AG10803 (cell line): ENCODE results near the gene NSD1.
A peak's percentile ranks its signal among the peaks of the same experiment; 100 is the strongest.

Experiments
- DNase-seq: peaks from one replicate; pipeline ENCODE4 v3.0.0; 2010; ENCODE audit warnings: low read depth
- H3K4me3 ChIP-seq: 2 replicates; pipeline ENCODE4 v1.5.1; 2011; ENCODE audit warnings: mild to moderate bottlenecking, low read length, control low read depth
- TF ChIP-seq, protein P1 (sequence below): conservative IDR thresholded peaks from 2 replicates; pipeline ENCODE4 v1.5.1; 2011; ENCODE audit warnings: mild to moderate bottlenecking, low read length, control low read depth, inconsistent platforms

Gene NSD1

DNA sequence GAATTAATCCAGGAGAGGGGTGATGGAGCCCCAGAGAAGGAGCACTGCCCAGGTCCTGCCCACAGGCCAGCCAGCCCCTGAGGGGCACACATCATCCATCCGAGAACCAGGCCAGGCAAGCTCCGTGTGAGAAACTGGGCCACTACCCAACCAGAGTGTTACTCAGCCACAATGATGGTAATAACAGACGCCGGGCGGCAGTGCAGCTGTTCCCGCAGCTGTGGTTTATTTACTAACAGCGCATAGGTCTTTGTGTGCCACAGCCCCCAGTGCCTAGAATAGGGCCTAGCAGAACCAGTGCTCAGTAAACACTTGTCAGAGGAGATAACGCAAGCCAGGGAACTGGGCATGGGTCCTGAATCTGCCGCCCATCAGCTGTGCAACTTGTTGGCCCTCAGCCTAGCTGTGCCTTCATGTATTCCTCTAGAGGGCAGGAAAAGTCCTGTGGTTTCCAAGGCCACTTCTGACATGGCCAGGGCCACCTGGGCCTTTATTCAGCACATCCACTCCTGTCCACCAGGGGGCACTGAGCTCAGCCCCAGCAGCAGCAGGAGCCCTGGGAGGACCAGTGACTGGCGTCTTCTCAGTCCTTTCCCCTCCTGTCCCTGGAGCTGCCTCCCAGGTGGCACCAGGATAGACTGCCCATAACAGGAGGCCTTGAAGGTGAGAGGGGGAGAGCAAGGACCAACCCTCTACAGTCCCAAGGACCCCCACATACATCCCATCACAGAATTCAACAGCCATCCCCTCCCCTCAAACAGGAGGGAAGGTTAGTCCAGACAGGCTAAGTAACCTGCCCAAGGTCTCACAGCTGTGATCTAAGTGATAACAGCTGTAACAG, 176.0 kb downstream of the NSD1 start:
- DNase-seq: peak; percentile 59
- H3K4me3 ChIP-seq: no peak overlapping the region
- TF ChIP-seq, protein P1, sequence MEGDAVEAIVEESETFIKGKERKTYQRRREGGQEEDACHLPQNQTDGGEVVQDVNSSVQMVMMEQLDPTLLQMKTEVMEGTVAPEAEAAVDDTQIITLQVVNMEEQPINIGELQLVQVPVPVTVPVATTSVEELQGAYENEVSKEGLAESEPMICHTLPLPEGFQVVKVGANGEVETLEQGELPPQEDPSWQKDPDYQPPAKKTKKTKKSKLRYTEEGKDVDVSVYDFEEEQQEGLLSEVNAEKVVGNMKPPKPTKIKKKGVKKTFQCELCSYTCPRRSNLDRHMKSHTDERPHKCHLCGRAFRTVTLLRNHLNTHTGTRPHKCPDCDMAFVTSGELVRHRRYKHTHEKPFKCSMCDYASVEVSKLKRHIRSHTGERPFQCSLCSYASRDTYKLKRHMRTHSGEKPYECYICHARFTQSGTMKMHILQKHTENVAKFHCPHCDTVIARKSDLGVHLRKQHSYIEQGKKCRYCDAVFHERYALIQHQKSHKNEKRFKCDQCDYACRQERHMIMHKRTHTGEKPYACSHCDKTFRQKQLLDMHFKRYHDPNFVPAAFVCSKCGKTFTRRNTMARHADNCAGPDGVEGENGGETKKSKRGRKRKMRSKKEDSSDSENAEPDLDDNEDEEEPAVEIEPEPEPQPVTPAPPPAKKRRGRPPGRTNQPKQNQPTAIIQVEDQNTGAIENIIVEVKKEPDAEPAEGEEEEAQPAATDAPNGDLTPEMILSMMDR: peak; percentile 80

DNA sequence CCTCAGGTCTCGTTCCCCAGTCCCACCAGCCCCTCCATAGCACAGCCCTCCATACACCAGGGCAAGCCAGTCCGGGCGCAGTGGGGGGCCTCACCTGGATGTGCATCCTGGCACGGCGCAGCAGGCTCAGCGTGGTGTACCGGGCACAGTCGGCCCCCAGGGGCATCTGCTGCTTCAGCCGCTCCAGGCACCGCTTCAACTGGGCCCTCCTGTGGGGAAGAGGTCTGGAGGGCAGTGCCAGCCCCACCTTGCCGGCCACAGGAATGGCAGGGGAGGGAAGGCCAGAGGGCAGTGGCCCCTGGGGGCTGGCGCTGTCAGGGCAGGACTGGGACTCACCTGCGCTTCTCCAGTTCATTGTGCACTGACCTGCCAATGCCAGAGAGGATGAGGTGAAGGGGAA, 176.8 kb downstream of the NSD1 start:
- TF ChIP-seq, protein P1: no peak
- DNase-seq: no peak
- H3K4me3 ChIP-seq: no peak overlapping the region; the same call in 1 of the 2 replicates

DNA sequence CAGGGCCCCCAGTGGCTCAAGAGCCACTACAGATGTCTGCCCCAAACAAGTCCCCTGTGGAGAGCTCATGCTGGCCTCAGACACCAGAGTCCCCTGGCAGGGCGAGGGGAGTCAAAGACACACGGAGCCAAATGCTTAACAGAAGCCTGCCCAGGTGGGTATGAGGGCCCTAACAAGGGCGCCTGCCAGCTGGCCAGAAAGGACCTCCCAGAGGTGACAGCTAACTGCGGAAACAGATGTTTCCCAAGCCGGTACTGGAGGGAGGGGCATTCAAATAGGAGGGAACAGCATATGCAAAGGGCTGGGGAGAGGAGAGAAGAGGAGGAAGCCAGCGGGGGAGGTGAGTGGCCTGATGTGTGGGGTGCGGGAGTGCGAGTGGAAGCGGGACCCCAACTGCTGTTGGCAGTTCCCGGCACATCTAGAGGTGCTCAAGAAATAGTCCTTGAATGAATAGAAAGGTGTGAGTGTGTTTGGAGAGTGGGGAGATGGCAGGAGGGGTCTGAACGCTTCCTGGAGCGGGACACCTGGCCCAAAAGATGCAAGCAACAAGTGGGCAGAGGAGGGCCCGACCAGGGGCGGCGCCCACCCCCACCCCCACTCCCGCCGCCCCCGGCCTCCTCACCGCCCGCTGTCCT, 177.3 kb downstream of the NSD1 start:
- TF ChIP-seq, protein P1: no peak
- DNase-seq: no peak
- peak overlapping the region; percentile 75 for H3K4me3 ChIP-seq

DNA sequence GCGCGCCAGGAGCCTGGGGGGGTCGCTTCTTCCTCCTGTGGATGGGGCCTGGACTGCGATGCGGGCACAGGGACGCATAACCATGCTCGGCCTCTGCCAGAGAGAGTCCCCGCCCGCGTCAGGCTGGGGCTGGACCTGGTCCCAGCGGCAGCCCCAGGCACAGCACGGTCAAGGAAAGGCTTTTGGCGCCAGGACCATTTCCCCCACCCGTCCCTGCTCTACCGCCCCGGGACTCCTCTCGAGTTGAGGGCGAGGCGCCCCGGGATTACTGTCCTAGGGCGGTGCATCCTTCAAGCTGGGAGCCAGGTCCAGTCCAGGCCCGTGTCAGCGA, 177.8 kb downstream of the NSD1 start:
- no peak for DNase-seq
- H3K4me3 ChIP-seq: peak overlapping the region; percentile 75
- TF ChIP-seq, protein P1: no peak

DNA sequence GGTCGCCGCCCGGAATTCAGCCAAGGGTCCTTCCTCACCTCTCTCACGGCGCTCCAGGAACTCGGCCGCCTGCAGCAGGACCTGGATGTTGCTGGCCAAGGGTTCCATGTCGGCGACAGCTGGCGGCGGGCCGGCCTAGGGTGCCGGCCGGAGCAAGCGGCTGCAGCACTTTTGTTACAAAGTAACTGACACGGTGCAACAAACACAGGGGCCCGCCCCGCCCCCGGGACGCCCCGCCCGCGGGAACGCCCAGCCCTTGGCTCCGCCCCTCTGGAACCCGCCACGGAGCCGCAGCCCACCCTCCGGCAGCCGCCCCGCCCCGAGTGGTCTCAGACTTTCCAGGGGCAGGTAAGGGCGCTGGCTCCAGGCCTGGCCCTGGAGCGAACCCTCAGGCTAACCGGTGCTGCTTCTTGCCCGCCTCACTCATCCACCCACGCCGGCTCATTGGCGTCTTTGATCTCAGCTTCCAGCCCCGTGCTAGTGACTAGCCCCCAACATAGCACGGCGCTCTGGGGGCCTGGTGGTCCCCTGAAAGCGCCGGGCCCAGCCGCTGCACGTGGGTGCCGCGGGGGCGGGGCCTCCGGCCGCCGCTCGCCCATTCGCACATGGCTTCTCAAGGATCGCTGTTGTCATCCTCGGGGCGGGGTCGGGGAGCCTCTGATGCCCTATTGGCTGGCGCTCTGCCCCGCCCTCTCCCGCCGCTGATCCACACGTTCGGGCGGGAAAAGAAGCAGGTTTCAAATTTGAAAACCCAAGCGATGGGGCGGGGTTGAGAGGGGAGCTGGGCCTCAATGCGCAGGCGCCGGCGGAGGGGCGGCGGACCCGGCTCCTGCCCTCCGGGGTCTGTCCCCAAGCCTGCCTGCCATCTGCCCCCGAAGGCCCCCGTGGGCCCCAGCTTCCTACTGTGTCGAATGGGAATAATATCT, 178.4 kb downstream of the NSD1 start, which contains the start of gene MXD3:
MXD3 (minus strand) TSS at position 176 of the 926 bp plus-strand sequence; CDS start at position 108, 68 bp downstream.
- TF ChIP-seq, protein P1: no peak
- DNase-seq: peak; percentile 91
- H3K4me3 ChIP-seq: peak within 1 kb of the TSS; percentile 75

DNA sequence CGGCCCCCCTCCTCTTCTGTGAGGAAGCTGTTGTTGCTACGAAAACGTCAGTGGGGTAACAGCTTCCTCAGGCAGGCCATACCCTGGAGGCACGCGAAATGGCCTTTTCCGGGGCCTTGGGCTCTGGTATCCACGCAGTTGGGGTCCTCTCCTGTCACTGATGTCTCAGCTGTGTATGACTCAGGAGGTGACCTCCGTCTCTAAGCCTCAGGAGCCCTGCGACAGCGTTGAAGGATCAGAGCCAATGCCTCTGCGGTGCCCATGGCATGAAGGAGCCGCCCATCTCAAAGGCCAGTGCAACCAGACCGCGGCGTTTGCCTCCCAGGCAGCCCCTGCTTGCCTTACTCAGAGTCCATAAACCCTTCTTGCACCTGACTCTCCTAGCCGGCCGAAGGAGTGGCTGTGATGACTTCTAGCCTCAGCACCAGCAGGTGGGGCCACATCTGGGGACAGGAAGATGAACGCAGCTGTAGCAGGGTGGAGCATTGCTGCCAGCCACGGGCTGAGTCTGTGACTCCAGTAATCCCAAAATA, 179.1 kb downstream of the NSD1 start:
- H3K4me3 ChIP-seq: peak overlapping the region; percentile 12
- TF ChIP-seq, protein P1: no peak
- DNase-seq: no peak
